ENCODE measurements around the gene FBXO9.

DNA sequence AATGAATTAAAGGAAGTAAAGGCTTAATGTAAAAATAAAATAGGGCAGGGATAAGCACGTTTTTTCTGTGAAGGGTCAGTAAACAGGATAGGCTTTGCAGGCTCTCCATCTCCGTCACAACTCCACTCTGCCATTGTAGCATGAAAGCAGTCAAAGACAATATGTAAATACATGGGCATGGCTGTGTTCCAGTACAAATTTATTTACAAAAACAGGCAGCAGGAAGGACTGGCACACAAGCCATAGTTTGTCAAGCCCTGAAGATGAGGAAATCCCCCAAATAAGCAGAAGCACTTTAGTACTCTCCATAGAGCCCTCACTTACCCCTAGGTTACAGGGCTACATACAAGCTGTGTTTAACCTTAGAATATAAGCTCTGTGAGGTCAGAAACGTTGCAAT lies 8.9 kb upstream of the FBXO9 start:
- TF ChIP-seq CTCF (IDR thresholded peaks at IDR 0.05; ENCODE audit: low read depth, low read length, poor library complexity, severe bottlenecking) = no peak
- no peak for TF ChIP-seq EZH2phosphoT487 (IDR thresholded peaks at IDR 0.05; ENCODE audit: borderline replicate concordance, low read length)
